ENCODE data around the gene JUNB. TPM values are rescaled to one million over a fixed set of nuclear protein-coding genes. Genes with fewer than 3 reads are reported as not detected.
A peak's percentile ranks its signal among the peaks of the same experiment; 100 is the strongest.

The JUNB gene
- total and polyA plus RNA-seq, 2 of the 8 experiments (the other 6 are each of a cell fraction or from before 2014, with no cell fraction given): 7.4 to 10.0 TPM

DNA sequence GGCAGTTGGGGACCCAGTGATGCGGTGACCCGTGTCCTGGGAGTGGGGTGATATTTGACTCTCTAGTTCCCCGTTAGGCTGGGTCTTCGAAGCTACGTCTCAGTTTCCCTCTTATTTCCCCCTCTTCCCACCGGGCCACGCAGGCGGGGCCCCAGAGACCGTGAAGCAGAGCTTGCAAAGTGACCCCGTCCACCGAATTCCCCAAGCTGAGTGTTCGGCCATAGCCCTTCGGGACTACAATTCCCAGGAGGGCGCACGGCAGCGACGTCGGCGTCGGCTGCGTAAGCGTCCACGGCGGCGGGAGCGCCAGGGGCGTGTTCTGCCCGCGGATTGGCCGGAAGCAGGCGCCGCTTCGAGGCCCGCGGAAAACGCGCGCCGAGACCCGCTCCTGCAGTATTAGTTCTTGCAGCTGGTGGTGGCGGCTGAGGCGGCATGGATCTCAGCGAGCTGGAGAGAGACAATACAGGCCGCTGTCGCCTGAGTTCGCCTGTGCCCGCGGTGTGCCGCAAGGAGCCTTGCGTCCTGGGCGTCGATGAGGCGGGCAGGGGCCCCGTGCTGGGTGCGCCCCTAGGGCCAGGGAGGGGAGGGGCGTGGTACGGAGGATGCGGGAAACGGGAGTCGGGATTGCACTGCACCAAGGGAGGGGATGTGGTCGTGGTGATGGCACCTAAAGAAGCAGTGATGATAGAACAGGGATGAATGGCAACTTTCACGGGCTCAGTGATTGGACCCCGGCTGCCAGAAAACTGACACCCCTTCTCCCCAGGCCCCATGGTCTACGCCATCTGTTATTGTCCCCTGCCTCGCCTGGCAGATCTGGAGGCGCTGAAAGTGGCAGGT, 15.2 kb downstream of the JUNB start, which contains the start of gene RNASEH2A (continued):
- TF ChIP-seq SP2 (IDR thresholded peaks at IDR 0.05; ENCODE audit: low read length) (no peak), YY1 (IDR thresholded peaks at IDR 0.05; ENCODE audit: low read depth, low read length) (peak; percentile 90), SUZ12 (IDR thresholded peaks at IDR 0.05; ENCODE audit: low read length) (no peak), POLR2A (IDR thresholded peaks at IDR 0.05; ENCODE audit: control extremely low read depth in 1 of 2, low read depth in 2 of 2, low read length in 2 of 2) (peak in 1 of 2 experiments; percentile 83; a peak in 1 of 3 replicates), SAP30 (IDR thresholded peaks at IDR 0.05; ENCODE audit: insufficient read depth, insufficient replicate concordance, low read length) (no peak), PHF8 (conservative IDR thresholded peaks at IDR 0.05; ENCODE audit: low read depth, low read length) (peak; percentile 90), BACH1 (IDR thresholded peaks at IDR 0.05; ENCODE audit: low read length) (0 out of 2 replicates have a peak, but pooled peaks have one; percentile 11), KDM4A (IDR thresholded peaks at IDR 0.05; ENCODE audit: low read depth, low read length, severe bottlenecking) (peak; percentile 98), POLR2AphosphoS5 (IDR thresholded peaks at IDR 0.05; ENCODE audit: low read depth, low read length) (peak; percentile 75; the same call in 1 of the 2 replicates), HDAC2 (IDR thresholded peaks at IDR 0.05; ENCODE audit: borderline replicate concordance in 1 of 2, low read depth in 2 of 2, low read length in 2 of 2) (peak; percentile 4 to 94; a peak in 2 of 4 replicates), TBP (IDR thresholded peaks at IDR 0.05; ENCODE audit: low read depth, low read length) (peak; percentile 75), KDM1A (IDR thresholded peaks at IDR 0.05; ENCODE audit: borderline replicate concordance, low read length) (no peak; the same call in 1 of the 2 replicates)
